ENCODE results near the gene TUBA3E.
"Not testable (repeated sequence)": the region's sequence is repeated elsewhere in the genome, so short reads cannot be mapped to it uniquely, and the experiment has no call there.

Gene TUBA3E

GRCh38 chr2:130190237-130190636 is 8.0 kb downstream of the TUBA3E start:
- no peak for DNase-seq

DNA sequence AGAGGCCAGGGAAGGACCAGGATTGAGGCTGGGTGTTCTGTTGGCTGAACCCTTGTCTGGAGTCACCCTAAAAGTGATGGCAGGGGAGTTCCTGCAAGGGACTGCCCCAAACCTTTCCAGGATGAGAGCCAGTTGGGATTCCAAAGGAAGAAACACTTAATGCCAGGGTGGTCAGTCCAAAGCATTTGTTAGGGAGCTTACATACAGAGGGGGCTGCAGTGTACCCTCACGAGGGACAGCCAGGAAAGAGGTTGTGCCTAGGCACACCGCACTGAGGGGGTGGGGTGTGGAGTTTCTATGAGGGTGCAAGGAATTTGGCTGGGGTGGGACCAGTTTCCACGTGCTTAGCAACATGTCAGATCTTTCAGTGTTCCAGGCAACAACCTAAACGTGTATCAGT is 9.3 kb downstream of the TUBA3E start:
- not testable (repeated sequence) for DNase-seq

- not testable (repeated sequence) for DNase-seq
Observed at GRCh38 chr2:130187859-130188792, 10.1 kb downstream of the TUBA3E start.

GRCh38 chr2:130187268-130187667 is 11.0 kb downstream of the TUBA3E start:
- DNase-seq, result no peak

DNA sequence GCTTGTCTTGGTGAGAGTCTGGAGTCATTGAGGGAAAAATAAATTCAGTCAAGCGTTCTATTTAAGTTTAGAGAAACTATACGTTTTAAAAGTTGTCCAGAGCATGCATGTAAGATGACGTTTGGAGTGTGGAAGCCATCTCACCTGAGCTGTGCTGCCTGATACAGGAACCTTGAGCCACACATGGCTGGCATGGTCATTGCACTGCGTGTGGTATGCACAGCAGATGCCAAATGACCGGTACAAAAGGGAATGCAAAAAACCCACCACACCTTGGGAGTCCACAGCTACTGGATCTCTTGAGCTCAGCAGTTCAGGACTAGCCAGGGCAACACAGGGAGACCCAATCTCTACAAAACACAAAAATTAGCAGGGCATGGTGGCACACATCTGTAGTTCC is 11.8 kb downstream of the TUBA3E start:
- no peak for DNase-seq

- DNase-seq, result no peak
Observed at GRCh38 chr2:130185896-130186295, 12.3 kb downstream of the TUBA3E start.

- no peak for DNase-seq
Observed at GRCh38 chr2:130185436-130185835, 12.8 kb downstream of the TUBA3E start.

GRCh38 chr2:130183512-130184373 is 14.5 kb downstream of the TUBA3E start:
- no peak for DNase-seq

DNA sequence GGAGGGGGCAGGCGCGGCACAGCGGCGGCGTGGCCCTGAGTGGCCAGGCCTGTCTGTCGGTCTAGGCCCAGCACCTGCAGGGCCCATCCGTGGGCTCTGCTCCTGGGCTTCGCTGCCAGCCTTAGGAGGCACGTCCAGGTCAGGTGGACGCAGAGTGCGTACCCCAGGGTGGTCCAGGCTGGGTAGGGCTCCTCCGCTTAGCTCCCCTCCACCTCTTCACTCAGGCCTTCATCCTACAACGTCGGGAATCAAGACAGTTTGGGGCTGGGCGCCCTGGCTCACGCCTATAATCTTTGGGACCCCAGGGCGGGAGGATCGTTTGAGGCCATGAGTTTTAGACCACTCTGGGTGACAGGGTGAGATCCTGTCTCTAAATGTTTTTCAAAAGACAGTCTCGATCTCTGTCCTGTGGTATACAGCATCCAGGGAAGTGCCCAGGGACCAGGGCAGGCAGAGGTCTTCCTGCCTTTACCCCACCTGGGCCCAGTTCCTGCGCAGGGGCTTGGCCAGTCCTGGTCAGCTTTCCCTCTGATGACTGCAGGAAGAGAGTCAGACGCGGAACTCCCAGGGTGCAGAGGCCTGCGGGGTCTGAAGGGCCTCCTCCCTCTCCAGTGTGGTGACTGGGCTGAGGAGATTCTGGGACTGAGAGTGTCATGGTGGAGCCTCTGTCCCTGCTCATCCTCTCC is 15.3 kb downstream of the TUBA3E start:
- DNase-seq, result not testable (repeated sequence)

DNA sequence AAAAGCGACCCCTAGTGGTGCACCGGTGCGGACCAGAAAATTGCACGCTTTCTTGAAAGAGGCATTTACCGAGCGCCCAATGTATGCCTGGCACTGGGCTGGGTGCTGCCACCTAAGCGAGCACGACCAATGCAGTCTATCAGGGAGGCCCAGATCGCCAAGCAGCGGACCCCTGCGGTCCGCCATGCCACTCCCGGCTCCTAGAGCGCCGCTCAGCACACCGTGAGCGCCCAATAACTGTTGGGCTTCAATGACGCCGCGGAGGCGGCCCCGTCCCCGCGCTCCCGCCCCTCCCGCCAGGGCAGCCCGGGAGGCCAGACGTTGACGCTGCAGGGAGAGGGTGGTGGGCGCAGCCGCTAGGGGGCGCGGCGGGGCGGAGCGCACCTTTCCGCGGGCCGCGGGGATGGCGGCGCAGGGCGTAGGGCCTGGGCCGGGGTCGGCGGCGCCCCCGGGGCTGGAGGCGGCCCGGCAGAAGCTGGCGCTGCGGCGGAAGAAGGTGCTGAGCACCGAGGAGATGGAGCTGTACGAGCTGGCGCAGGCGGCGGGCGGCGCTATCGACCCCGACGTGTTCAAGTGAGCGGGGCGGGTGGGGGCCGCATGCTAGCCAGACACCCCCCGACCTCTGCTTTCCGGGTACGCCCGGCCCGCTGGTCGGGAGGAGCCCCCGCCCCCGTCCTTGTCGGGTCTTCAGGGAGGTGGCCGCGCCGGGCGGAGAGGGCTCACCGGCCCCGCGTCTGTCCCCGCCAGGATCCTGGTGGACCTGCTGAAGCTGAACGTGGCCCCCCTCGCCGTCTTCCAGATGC is 16.2 kb downstream of the TUBA3E start, which contains the start of gene MZT2B:
Gene MZT2B (plus strand): TSS at position 383 of the 803 bp plus-strand sequence. CDS start 21 bp downstream, at position 404.
- peak; percentile 89 for DNase-seq

GRCh38 chr2:130181325-130181879 is 16.8 kb downstream of the TUBA3E start, which contains the start of gene SMPD4:
TSS of gene SMPD4 (minus strand) at chr2:130181602. CDS start at chr2:130176592, 5,010 bp downstream.
- DNase-seq, result peak; percentile 97

DNA sequence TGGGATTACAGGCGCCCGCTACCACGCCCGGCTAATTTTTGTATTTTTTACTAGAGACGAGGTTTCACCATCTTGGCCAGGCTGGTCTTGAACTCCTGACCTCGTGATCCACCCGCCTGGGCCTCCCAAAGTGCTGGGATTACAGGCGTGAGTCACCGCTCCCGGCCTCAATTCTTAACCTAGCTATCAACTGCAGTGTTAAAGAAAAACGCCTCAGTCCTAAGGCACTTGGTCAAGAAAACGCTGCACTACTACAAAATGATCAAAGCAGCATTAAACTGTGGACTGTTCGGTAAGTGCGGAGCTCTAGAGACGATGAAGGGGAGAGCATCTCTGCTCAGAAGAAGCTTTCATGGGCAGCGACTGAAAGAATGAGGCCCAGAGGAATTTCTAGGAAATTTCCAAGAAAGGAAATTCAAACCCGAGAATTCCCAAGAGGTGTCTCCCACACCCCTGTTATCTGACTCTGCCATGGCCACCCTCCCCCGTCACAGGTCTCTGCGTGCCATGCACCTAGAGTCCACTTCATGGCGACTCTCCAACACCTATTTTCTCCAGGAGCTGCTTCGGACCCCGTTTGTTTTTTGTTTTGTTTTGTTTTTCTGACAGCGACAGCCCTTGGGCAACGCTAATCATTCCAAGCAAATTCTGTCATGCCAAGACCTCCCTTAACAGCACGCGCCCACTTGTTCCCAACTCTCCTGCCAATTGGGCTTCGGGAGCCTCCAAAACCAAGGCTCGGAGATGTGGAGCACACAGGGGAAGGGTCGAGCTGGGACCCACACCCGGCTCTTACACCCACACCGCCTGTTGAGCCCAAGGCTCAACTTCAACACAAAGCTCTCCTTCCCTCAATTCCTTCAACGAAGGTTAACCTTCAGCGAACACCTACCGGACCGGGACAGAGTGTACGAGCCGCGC is 17.6 kb downstream of the TUBA3E start:
- not testable (repeated sequence) for DNase-seq

GRCh38 chr2:130174866-130175265 is 23.4 kb downstream of the TUBA3E start:
- not testable (repeated sequence) for DNase-seq

DNA sequence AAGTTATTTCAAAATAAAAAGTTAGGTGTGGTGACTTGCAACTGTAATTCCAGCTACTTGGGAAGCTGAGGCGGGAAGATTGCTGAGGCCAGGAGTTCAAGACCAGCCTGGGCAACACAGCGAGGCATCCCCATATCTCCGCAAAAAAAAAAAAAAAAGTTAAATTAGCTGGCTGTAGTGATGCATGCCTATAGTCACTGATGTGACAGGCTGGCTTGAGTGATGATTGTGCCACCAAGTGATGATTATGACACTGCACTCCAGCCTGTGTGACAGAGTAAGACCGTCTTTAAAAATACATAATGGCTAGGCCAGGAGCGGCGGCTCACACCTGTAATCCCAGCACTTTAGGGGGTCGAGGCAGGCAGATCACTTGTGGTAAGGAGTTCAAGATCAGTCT is 28.3 kb downstream of the TUBA3E start:
- no peak for DNase-seq

GRCh38 chr2:130169163-130169562 is 29.1 kb downstream of the TUBA3E start:
- DNase-seq, result not testable (repeated sequence)

DNA sequence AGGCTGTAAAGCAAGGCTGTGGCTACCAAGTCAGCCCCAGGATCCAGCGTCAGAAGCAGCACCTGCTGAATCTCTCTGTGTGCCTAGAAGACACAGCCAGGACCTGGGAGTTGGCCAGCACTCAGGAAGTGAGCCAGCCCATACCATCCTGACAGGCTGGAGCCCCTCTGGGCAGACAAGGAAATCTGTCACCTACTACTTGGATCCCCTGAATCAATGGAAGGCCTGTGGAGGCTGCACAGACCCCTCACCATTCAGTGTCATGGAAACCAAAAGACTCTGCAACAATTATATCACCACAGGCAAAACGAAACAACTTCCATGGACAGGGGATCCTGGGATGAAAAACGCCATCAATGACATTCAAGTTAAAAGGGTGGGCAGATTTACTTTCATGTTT is 31.6 kb downstream of the TUBA3E start:
- not testable (repeated sequence) for DNase-seq

- DNase-seq, result no peak
Observed at GRCh38 chr2:130165293-130166016, 32.8 kb downstream of the TUBA3E start.

DNA sequence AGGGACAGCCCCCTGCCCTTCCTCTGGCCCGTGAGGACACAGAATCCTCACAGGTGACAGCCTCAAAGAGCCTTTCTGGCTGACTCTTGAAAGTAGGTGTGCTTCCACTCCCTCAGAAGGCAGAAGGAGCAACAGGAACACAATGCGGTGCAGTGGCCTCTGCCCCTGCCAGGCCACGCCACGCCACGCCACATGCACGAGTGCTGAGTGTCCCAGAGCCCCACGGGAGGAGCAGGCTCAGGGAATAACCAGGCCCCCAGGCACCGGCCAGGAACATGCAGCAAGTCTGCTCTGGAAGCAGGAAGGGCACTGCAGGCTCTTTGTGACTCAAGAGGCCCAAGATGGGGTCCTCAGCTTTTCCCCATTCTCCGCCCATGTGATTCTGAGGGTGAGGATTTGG is 35.3 kb downstream of the TUBA3E start:
- DNase-seq, result no peak

DNA sequence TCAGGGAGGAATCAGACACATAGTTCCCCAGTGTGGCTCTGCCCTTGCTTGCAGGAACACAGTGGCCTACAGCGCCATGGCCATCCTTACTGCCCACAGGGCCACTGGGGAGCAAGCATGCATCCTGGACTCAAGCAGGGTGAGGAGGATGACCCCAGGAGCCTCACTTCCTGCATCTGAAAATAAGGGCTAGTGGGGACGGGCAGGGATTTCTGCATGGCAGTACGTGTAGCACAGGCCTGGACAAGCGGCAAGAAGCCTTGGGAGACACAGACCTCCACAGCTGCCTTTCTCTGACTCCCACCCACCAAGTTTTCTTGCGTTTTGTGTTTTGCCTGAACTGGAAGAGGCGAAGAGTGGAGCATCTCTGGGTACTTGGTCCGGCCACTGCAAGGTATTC is 35.8 kb downstream of the TUBA3E start:
- DNase-seq, result not testable (repeated sequence)
